Renal pelvis (tissue), 4 donors: Measurements from ENCODE around the gene BACE1-AS. TPM values are rescaled to one million over a fixed set of nuclear protein-coding genes. Genes with fewer than 3 reads are reported as not detected.
"Not testable (repeated sequence)": the region's sequence is repeated elsewhere in the genome, so short reads cannot be mapped to it uniquely, and the experiment has no call there.

Experiments used
- DNase-seq: peaks from one replicate; pipeline ENCODE4 v3.0.0-alpha.2; 2013
- polyA plus RNA-seq, 3 donors: library from polyadenylated mRNA; unstranded; fragments of 120-200 nt; gene quantifications; one replicate each; pipeline ENCODE4 v1.2.1, GENCODE V29; 2013; ENCODE audit not compliant: insufficient read length in 3 of 3

BACE1-AS gene
- polyA plus RNA-seq, 3 donors: 17.6 to 29.3 (median 22.8) TPM

DNA sequence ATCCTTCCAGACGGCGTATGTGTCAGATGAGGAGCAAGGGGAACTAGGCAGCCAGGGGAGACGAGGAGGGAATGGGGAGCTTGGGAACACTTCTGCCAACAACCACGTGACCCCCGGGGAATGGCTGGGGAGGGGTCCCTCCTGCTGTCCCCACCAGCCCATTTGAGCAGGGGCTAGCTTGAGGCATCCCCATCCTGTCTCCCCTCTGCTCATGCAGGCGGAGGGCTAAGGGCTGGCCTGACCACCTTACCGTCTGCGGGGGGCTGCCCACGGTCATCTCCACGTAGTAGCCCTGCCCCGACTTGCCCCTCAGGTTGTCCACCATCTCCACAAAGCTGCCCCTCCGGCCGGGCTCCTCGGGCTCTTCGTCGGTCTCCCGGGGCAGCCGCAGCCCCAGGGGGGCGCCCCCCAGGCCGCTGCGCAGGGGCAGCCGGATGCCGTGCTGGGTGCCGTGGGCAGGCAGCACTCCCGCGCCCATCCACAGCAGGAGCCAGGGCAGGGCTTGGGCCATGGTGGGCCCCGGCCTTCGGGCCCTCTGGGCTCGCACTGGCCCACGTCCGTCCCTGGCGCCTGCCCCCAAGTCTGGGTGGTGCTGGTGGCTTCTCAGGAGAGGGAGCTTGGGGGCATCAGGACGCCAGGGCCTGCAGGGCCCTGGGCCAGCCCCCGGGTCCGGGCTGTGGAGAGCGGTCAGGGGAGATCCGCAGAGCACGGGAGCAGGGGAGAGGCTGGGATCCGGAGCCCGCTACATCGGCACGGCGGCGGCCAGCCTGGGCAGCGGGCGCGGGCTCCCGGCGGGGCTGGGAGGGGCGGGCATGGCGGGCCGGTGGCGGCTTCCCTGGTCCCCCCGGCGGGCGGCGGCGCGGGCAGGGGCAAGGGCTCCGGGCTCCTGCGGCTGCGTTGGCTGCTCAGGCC, 24.4 kb downstream of the BACE1-AS start:
- DNase-seq: no peak

DNA sequence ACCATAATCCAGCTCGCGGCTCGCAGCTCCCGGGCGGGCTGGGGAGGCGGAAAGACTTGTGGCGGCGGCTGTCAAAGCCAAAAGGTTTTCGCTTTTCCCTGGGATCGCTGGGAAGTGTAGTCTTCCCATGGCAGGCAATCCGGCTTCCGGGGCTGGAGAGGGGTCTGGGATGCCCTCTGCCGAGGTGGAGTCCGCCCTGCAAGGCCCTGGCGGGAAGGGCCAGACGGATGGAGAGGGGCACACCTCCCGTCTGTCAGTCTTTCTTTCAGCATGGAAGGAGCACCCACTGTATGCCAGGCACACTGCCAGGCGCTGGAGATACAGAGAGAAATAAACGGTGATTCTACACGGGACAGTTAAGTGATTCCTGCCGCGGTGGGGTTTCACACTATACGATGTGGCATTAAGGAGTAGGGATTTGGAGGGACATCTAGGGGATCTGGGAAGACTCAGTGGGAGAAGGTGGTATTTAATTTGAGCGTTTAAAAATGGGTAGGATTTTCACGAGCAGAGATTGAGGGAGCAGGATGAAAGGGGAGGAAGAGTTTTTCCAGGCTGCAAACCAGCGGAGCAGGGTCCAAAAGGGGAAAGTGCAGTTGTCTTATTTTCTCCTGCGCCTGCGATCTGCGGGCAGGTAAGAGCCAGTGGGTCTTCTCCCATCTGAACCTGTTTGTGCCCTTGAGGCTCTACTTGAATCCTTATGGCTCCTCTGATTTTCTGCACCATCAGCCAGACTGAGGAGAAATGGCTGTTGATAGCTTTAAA, 25.2 kb downstream of the BACE1-AS start, which contains the start of gene BACE1:
BACE1 (minus strand) TSS at position 60 of the 765 bp plus-strand sequence. CDS start 461 bp downstream, outside the sequence.
- peak; percentile 86 for DNase-seq

DNA sequence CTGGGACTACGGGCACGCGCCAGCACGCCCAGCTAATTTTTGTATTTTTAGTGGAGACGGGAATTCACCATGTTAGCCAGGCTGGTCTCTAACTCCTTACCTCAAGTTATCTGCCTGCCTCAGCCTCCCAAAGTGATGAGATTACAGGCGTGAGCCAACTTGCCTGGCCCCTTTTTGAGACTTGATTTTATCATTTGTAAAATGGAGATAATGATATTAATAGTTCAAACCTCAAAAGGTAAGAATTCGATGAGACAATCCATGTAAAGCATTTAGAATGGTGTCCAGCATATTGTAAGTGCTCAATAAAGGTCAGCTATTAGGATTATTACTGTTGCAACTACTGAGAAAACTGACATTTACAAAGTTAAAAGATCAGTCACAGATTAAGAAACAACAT, 27.6 kb downstream of the BACE1-AS start:
- DNase-seq: no peak

DNA sequence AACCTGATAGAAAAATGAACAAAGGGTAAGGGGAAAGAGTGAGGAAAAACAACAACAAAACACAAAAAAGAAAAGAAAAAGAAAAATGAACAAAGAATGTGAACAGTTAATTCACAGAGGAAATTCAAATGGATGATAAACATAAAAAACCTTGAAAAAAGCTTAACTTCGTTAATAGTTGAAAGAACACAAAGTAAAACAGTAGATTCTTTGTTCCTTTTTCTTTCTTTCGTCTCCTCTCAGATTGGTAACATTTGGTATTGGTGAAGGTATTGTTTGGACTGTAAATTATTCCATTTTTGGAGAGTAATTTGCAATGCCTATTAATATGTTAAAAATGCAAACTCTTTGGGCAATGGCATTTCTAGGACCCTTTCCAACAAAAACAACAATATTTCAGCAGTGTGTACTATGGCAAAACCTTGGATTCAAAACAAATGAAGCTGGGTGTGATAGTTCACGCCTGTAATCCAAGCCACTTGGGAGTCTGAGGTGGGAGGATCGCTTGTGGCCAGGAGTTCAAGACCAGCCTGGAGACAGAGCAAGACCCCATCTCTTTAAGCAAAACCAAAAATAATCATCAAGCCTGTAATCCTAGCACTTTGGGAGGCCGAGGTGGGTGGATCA, 28.2 kb downstream of the BACE1-AS start:
- DNase-seq: no peak

DNA sequence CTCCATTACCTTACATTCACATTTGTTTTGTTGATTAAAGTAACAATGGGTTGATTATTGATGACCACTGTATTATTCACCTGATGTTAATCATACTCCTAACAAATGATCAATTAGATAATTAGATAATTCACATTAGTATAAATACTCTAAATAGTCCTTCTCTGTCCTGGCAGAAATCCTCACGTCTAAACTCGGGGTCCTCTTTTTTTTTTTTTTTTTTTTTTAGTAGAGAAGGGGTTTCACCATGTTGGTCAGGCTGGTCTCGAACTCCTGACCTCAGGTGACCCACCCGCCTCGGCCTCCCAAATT, 36.1 kb downstream of the BACE1-AS start:
- DNase-seq: not testable (repeated sequence)

DNA sequence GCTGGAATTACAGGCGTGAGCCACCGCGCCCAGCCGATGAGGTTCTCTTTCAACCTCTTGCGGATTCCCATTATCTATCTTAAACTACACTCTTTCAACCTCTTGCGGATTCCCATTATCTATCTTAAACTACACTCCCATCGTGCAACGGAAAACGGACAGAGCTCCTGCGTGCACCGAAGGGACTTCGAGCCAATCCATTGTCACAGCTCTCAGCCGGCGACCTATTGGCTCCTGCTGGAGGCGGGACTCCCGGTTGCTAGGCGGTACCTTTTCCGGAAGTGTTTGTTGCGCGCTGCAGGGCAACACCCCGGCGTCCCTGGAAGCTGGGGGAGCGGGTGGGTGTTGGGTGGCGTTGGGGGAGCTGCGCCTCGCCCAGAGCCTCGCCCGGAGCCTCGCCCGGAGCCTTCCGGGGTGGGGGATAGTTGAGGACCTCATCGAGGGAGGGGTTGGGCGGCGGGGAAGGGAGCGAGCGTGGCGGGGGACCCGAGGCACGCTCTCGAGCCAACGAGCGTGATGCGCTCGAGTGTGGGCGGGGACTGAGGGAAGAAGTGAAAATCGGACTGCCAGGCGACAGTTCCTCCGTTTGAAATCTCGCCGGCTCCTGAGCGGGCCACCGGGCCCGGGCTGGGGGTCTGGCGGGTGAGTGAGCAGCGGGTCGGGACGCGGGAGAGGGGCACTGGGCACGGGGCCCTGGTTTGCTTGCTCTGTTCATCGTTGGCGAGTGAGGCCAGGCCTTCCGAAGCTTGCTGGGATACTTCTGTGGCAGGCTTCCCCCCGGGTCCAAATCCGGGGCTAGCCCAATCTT, 36.6 kb downstream of the BACE1-AS start, which contains the start of gene CEP164:
CEP164 (plus strand) TSS at position 288 of the 808 bp plus-strand sequence. CDS start 10,733 bp downstream, outside the sequence.
- peak; percentile 96 for DNase-seq

DNA sequence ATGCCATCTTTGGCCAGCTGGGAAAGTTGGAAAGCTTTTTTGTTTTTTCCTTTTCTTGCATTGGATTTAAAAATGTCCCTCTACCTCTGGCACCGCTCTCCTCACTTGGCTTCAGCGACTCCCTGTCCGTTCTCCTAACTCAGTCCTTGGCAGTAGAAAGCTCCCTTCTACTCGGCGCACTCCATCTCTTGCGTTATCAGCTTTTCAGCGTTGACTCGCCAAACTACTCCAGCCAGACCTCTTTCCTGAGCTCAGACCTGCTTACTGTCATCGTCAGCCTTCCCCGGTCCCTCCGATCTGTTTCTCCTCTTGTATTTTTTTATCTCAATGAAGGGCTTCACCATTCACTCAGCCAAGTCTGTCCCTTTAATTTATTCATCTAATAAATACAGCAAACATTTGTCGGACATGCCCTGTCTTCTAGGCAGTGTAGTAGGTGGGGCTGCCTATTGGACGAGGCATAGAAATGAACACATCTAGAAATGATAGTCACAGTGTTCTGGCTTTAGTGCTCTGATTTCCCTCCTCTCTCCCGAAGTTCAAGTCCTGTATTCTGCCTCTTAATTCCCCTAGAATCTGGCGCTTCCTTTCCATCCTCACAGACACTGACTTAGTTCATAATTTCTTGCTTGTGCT, 37.3 kb downstream of the BACE1-AS start:
- DNase-seq: no peak

DNA sequence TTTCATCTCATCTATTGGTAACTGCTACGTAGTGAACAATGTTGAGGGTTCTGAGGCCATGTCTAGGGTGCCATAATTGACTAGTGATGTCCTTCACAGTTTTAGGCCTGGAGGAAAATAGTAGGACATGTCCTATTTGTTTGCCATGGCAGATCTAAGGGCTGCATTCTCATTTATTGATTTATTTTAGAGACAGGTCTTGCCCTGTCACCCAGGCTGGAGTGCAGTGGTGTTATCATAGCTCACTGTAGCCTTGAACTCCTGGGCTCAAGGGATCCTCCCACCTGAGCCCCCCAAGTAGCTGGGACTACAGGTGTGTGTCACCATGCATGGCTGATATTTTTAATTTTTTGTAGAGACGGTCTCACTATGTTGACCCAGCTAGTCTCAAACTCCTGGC, 41.7 kb downstream of the BACE1-AS start:
- DNase-seq: no peak

DNA sequence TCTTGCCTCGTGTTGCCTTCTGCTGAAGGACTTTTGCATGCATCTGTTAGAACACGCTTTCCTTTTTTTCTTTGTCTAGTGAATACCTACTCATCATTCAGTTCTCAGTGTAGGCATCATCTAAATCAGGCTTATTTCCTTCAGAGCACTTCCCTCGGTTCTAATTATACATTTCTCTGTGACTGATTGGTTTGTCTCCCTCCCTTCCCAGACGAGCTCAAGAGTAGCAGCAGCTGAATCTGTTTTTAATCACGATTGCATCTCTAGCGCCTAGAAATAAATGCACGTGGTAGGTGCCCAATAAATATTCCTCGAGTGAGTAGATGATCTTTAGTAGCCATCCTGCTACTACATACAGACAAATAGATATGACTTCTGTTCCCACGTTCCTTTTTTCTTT, 42.8 kb downstream of the BACE1-AS start:
- no peak for DNase-seq

DNA sequence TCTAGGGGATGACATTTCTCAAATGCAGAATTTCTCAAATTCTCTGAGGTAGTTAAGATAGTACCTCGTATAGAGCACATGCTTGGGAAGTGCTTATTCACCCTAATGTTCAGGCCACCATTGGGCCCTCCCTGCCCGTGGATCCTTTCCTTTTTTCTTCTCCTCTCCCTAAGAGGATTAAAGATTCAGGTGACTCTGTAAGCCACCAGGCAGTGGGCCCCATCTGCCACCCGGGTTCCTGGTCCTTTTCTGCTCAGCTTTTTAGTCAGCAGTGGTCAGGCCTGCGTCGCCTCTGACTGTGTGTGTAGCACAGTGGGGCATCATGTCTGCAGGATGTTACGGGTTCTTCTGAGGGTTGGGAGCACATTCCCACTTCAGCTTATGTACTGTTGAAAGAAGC, 43.8 kb downstream of the BACE1-AS start:
- DNase-seq: no peak

DNA sequence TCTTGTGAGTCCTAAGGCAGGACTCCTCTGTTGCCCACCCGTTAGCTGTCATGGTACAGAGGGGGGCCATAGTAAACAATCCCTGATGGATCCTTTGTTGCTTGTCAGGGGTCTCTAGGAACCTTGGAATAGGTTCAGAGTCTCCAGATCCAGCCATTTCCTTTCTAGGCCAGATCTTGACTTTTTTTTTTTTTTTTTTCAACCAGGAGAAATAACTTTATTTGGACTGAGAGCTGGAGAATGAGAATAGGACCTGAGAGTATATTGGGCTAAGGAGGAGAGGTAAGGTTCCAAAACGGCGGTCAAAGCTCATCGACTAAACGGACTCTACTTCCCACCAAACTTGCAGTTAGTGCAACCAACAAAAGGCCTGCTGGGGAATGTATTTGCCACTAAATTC, 44.3 kb downstream of the BACE1-AS start:
- no peak for DNase-seq

DNA sequence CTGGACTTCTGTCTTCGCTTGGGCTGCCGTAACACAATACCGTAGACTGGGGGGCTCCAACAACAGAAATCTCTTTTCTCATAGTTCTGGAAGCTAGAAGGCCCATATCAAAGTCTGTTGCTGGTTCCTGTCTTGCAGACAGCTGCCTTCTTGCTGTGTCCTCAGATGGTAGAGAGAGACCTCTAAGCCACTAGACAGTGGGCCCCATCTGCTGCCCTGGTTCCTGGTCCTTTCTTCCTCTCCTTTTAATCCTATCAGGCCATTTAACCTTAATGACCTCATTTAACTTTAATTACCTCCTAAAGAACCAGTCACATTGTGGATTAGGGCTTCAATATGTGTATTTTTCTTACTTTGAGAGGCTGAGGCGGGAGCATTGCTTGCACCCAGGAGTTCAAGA, 45.9 kb downstream of the BACE1-AS start:
- DNase-seq: no peak

Other genes with a start within 250 kb of the BACE1-AS start
- gene SIK3, start 192.9 kb upstream of the BACE1-AS start, polyA plus RNA-seq: 10 to 100 TPM; 34.9 to 46.3 (median 45.6) TPM
- gene PAFAH1B2, start 147.1 kb upstream of the BACE1-AS start, polyA plus RNA-seq: 10 to 100 TPM; 64.9 to 81.7 (median 74.5) TPM
- 10 to 100 TPM; 39.8 to 58.6 (median 50.9) TPM for gene SIDT2, start 112.6 kb upstream of the BACE1-AS start, polyA plus RNA-seq
- 100 to 1,000 TPM in 2 of 3 donors, 10 to 100 TPM in 1; 96.5 to 152 (median 146) TPM for gene TAGLN, start 92.0 kb upstream of the BACE1-AS start, polyA plus RNA-seq
- gene PCSK7, start 59.3 kb upstream of the BACE1-AS start, polyA plus RNA-seq: 10 to 100 TPM; 20.7 to 33.6 (median 31.8) TPM
- gene RNF214, start 58.7 kb upstream of the BACE1-AS start, polyA plus RNA-seq: 10 to 100 TPM; 30.7 to 36.4 (median 34.9) TPM
- 10 to 100 TPM; 55.9 to 63.6 (median 60.8) TPM for gene BACE1, start 24.9 kb downstream of the BACE1-AS start, polyA plus RNA-seq
- gene CEP164, start 36.5 kb downstream of the BACE1-AS start, polyA plus RNA-seq: 10 to 100 TPM; 27.3 to 39.7 (median 38.0) TPM